Keratinocyte (primary cell): ENCODE data around the gene PAPPA. TPM values are rescaled to one million over a fixed set of nuclear protein-coding genes. Genes with fewer than 3 reads are reported as not detected.

Experiments
- DNase-seq: peaks from one replicate; pipeline ENCODE4 v3.0.0-alpha.2; 2011; ENCODE audit warnings: low read depth, missing footprints, low spot score
- FAIRE-seq: peaks from 2 replicates; lab custom pipeline; 2011; peaks lifted over from hg19 to GRCh38; lab: Jason Lieb, UNC
- H2AFZ ChIP-seq: 2 replicates; pipeline ENCODE4 v1.6.0; 2012; ENCODE audit warnings: low read length, control low read depth, inconsistent platforms; ENCODE audit not compliant: control insufficient read depth
- H3K27ac ChIP-seq: 2 replicates; pipeline ENCODE4 v1.5.1; 2011; ENCODE audit warnings: low read length; ENCODE audit not compliant: control insufficient read depth, insufficient read depth
- H3K27me3 ChIP-seq: 3 replicates; pipeline ENCODE4 v1.6.0; 2011; ENCODE audit warnings: low read length; ENCODE audit not compliant: control insufficient read depth, insufficient read depth; ENCODE audit errors: extremely low read depth
- H3K36me3 ChIP-seq, 2 experiments: 2 replicates in 1 of 2; 3 replicates in 1 of 2; pipeline ENCODE4 v1.5.1; 2011; ENCODE audit warnings: low read length in 2 of 2, mild to moderate bottlenecking in 1 of 2; ENCODE audit not compliant: control insufficient read depth in 2 of 2, insufficient read depth in 2 of 2; ENCODE audit errors: extremely low read depth in 1 of 2
- H3K4me1 ChIP-seq: 3 replicates; pipeline ENCODE4 v1.5.1; 2011; ENCODE audit warnings: low read length; ENCODE audit not compliant: control insufficient read depth, insufficient read depth; ENCODE audit errors: extremely low read depth
- H3K4me2 ChIP-seq: 3 replicates; pipeline ENCODE4 v1.6.0; 2011; ENCODE audit warnings: low read depth, low read length; ENCODE audit not compliant: control insufficient read depth, insufficient read depth; ENCODE audit errors: extremely low read depth
- H3K4me3 ChIP-seq, 3 experiments: fragments of 200-600 bp in 1 of 3; sonication (generic) in 1 of 3; 2 replicates in 2 of 3; 3 replicates in 1 of 3; pipeline ENCODE4 v1.5.1; 2011 to 2016; ENCODE audit warnings: low read length in 3 of 3, mild to moderate bottlenecking in 3 of 3, control low read depth in 2 of 3, inconsistent platforms in 1 of 3, low read depth in 1 of 3, mixed read lengths in 1 of 3, mixed run types in 1 of 3, moderate library complexity in 1 of 3; ENCODE audit not compliant: control insufficient read depth in 2 of 3, insufficient read depth in 2 of 3; ENCODE audit errors: extremely low read depth in 1 of 3
- H3K79me2 ChIP-seq: 2 replicates; pipeline ENCODE4 v1.6.0; 2012; ENCODE audit warnings: low read length; ENCODE audit not compliant: control insufficient read depth, insufficient read depth
- H3K9ac ChIP-seq: 3 replicates; pipeline ENCODE4 v1.6.0; 2011; ENCODE audit warnings: low read length; ENCODE audit not compliant: control insufficient read depth, insufficient read depth; ENCODE audit errors: extremely low read depth
- H3K9me1 ChIP-seq: 3 replicates; pipeline ENCODE4 v1.6.0; 2011; ENCODE audit warnings: low read length; ENCODE audit not compliant: control insufficient read depth, insufficient read depth; ENCODE audit errors: extremely low read depth
- H3K9me3 ChIP-seq: 2 replicates; pipeline ENCODE4 v1.5.1; 2012; ENCODE audit warnings: low read depth, low read length; ENCODE audit not compliant: control insufficient read depth
- H4K20me1 ChIP-seq: 3 replicates; pipeline ENCODE4 v1.6.0; 2011; ENCODE audit warnings: low read length; ENCODE audit not compliant: control insufficient read depth, insufficient read depth; ENCODE audit errors: extremely low read depth
- CTCF ChIP-seq, 3 experiments: IDR thresholded peaks in 1 of 3; conservative IDR thresholded peaks in 1 of 3; optimal IDR thresholded peaks in 1 of 3; 2 replicates in 2 of 3; 3 replicates in 1 of 3; pipeline versions ENCODE3 to v1.5.1; 2011; ENCODE audit warnings: low read length in 3 of 3, mild to moderate bottlenecking in 3 of 3, moderate library complexity in 2 of 3, control low read depth in 1 of 3, inconsistent platforms in 1 of 3; ENCODE audit not compliant: insufficient read depth in 2 of 3; ENCODE audit errors: extremely low read depth in 1 of 3
- EZH2 ChIP-seq: IDR thresholded peaks from one replicate; pipeline ENCODE4 v1.6.1; 2012; ENCODE audit warnings: inconsistent platforms, mild to moderate bottlenecking, low read length, moderate library complexity
- dilution Hi-C: fragments of 300-500 bp; cut with MboI; formaldehyde crosslinking; loops from one replicate; pipeline ENCODE4 v1.7.0; 2020; ENCODE audit warnings: low sequenced_read_pairs; ENCODE audit not compliant: extremely low pct_ligation_motif_present
- polyA plus RNA-seq, 5 experiments: library from polyadenylated mRNA; depleted of rRNA in 3 of 5; stranded (reverse) in 3 of 5; stranded (forward) in 1 of 5; unstranded in 1 of 5; fragments of >200 nt; gene quantifications; 1 replicate in 1 of 5; 2 replicates in 3 of 5; 3 replicates in 1 of 5; pipeline versions ENCODE4 v1.2.1 to v1.2.3, GENCODE V29; 2011 to 2012; ENCODE audit warnings: missing spikeins in 2 of 5, low read depth in 1 of 5, low replicate concordance in 1 of 5

Gene PAPPA
- polyA plus RNA-seq, 1 donor (not counting 4 experiments of a cell fraction or from before 2014, with no cell fraction given), result 0.77 TPM

GRCh38 chr9:116234081-116234480 lies 80.5 kb downstream of the PAPPA start:
- Histone ChIP-seq H3K4me2 (peak overlapping the region; percentile 42), H3K9me1 (no peaks in the 10 kb centered on the region), H3K9me3 (no peaks in the 10 kb centered on the region), H3K9ac (no peak overlapping the region), H3K27me3 (no peaks in the 10 kb centered on the region), H3K79me2 (no peaks in the 10 kb centered on the region), H4K20me1 (no peaks in the 10 kb centered on the region), H3K27ac (peak overlapping the region; percentile 4), H3K36me3 (no peaks in the 10 kb centered on the region), H3K4me1 (peaks cover 38% of the 10 kb centered on the region), H2AFZ (no peak overlapping the region), H3K4me3 (no peak overlapping the region)
- dilution Hi-C loops, result no loop called here
- DNase-seq, result peak; percentile 65
- TF ChIP-seq EZH2, result no peak
- no peak for TF ChIP-seq CTCF (optimal IDR thresholded peaks at IDR 0.05 in 1 of 3, IDR thresholded peaks at IDR 0.05 in 1 of 3, conservative IDR thresholded peaks at IDR 0.05 in 1 of 3; ENCODE audit: extremely low read depth in 1 of 3, insufficient read depth in 2 of 3, low read length in 3 of 3)
- FAIRE-seq, result peak; percentile 96

- H3K36me3 ChIP-seq, result no peaks in the 10 kb centered on the region
- H2AFZ ChIP-seq, result no peak overlapping the region
- no peaks in the 10 kb centered on the region for H3K9me1 ChIP-seq
- no peaks in the 10 kb centered on the region for H4K20me1 ChIP-seq
- dilution Hi-C loops, result no loop called here
- no peak overlapping the region for H3K27ac ChIP-seq
- no peaks in the 10 kb centered on the region for H3K9me3 ChIP-seq
- H3K4me3 ChIP-seq, result no peak overlapping the region
- H3K79me2 ChIP-seq, result no peaks in the 10 kb centered on the region
- no peak overlapping the region for H3K4me2 ChIP-seq
- FAIRE-seq (peak; percentile 39), DNase-seq (no peak)
- peaks cover 38% of the 10 kb centered on the region for H3K4me1 ChIP-seq
- no peak for TF ChIP-seq EZH2
- TF ChIP-seq CTCF (optimal IDR thresholded peaks at IDR 0.05 in 1 of 3, IDR thresholded peaks at IDR 0.05 in 1 of 3, conservative IDR thresholded peaks at IDR 0.05 in 1 of 3; ENCODE audit: extremely low read depth in 1 of 3, insufficient read depth in 2 of 3, low read length in 3 of 3), result no peak
- H3K27me3 ChIP-seq, result no peaks in the 10 kb centered on the region
- no peak overlapping the region for H3K9ac ChIP-seq
These were observed 83.4 kb downstream of the PAPPA start for GRCh38 chr9:116236979-116237378.
